Upper lobe of left lung (tissue), 6 donors: ENCODE data around the gene GABRR3. TPM values are rescaled to one million over a fixed set of nuclear protein-coding genes. Genes with fewer than 3 reads are reported as not detected.

ENCODE experiments used
- ATAC-seq, 2 donors: fragments of 200-7000 bp; cut with Tn5 transposase; one replicate each; pipeline ENCODE4 v1.9.1; 2022; ENCODE audit warnings: mild to moderate bottlenecking in 2 of 2, moderate library complexity in 2 of 2; ENCODE audit not compliant: low FRiP score in 2 of 2
- DNase-seq, 2 donors: peaks; one replicate each; pipeline ENCODE4 v3.0.0-alpha.2; 2019 to 2020
- H3K27ac ChIP-seq, 4 donors: fragments of 200-600 bp; sonication (generic); one replicate each; pipeline ENCODE4 v1.5.1; 2016 to 2019
- H3K27me3 ChIP-seq, 4 donors: fragments of 200-600 bp; sonication (generic); one replicate each; pipeline ENCODE4 v1.5.1; 2017 to 2019
- H3K36me3 ChIP-seq, 4 donors: fragments of 200-600 bp; sonication (generic); one replicate each; pipeline ENCODE4 v1.5.1; 2016 to 2019
- H3K4me1 ChIP-seq, 4 donors: fragments of 200-600 bp; sonication (generic); one replicate each; pipeline ENCODE4 v1.5.1; 2018 to 2019
- H3K4me3 ChIP-seq, 4 donors: fragments of 200-600 bp; sonication (generic); one replicate each; pipeline ENCODE4 v1.5.1; 2017 to 2019; ENCODE audit warnings: mild to moderate bottlenecking in 2 of 4, moderate library complexity in 1 of 4
- H3K9me3 ChIP-seq, 4 donors: fragments of 200-600 bp; sonication (generic); one replicate each; pipeline ENCODE4 v1.5.1; 2018 to 2019
- EP300 ChIP-seq, 4 donors: sonication (generic); formaldehyde crosslinking; IDR thresholded peaks; one replicate each; pipeline ENCODE4 v1.5.1; 2017; ENCODE audit warnings: antibody characterized with exemption in 4 of 4, control low read depth in 2 of 4
- POLR2A ChIP-seq, 4 donors: fragments of 450-650 bp; IDR thresholded peaks; one replicate each; pipeline ENCODE4 v1.5.1; 2016 to 2017; ENCODE audit warnings: antibody characterized with exemption in 4 of 4, mild to moderate bottlenecking in 2 of 4
- POLR2AphosphoS5 ChIP-seq, 2 donors: sonication (generic); formaldehyde crosslinking; IDR thresholded peaks; one replicate each; pipeline ENCODE4 v1.5.1; 2017; ENCODE audit warnings: antibody characterized with exemption in 2 of 2
- WGBS, 2 donors: methylation state at CpG; one replicate each; pipeline ENCODE4 v1.1.5; 2017 to 2018; 5-methylcytosine and 5-hydroxymethylcytosine counted together
- total RNA-seq, 6 donors: library from RNA; depleted of rRNA in 4 of 6; stranded (reverse); fragments of >200 nt in 4 of 6; gene quantifications; one replicate each; pipeline versions ENCODE4 v1.1.0 to v1.2.1, GENCODE V29; 2016 to 2021
- TF ChIP-seq, protein P1 (sequence below), 6 experiments: fragments of 450-650 bp in 4 of 6; fragments of 200-600 bp in 2 of 6; sonication (generic) in 2 of 6; IDR thresholded peaks; one replicate each; pipeline ENCODE4 v1.5.1; 2016 to 2019; ENCODE audit warnings: antibody characterized with exemption in 6 of 6
- donor health status: DM: no; HTN: no; CAD: no; lungs with moderate emphysema.
- donor health status: DM: no; HTN: yes; CAD: no; lungs with severe emphysema.

Gene GABRR3
- total RNA-seq, 6 donors from 2014 or later, result not detected

DNA sequence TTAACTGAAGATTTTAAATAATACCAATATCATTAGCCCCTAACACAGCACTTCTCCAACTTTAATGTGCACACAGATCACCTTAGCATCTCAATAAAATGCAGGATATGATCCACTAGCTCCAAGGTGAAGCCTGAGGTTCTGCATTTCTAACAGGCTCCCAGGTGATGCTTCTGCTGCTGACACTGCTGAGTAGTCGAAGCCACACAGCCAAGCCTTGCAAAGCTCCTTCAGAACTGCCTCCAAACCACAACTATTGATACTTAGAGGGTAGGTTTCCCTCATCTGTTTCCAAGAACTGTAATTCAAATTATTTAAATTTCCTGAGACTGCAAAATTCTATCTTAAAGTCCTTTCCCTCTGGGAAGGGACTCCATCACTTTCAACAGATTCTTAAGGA, 66.7 kb downstream of the GABRR3 start:
- H3K36me3 ChIP-seq, result peaks cover 0 to 11% (median 0%) of the 10 kb centered on the region in 4 donors
- H3K4me1 ChIP-seq, result peaks cover 8 to 28% (median 20%) of the 10 kb centered on the region in 4 donors
- no peak for DNase-seq
- no peaks in the 10 kb centered on the region for H3K9me3 ChIP-seq
- no peak overlapping the region for H3K27ac ChIP-seq
- WGBS, 2 donors, result 81 to 92% methylated on average over 1 of the region's 1 CpG
- no peaks in the 10 kb centered on the region for H3K27me3 ChIP-seq
- TF ChIP-seq EP300 (IDR thresholded peaks at IDR 0.05), result no peak
- TF ChIP-seq, protein P1, sequence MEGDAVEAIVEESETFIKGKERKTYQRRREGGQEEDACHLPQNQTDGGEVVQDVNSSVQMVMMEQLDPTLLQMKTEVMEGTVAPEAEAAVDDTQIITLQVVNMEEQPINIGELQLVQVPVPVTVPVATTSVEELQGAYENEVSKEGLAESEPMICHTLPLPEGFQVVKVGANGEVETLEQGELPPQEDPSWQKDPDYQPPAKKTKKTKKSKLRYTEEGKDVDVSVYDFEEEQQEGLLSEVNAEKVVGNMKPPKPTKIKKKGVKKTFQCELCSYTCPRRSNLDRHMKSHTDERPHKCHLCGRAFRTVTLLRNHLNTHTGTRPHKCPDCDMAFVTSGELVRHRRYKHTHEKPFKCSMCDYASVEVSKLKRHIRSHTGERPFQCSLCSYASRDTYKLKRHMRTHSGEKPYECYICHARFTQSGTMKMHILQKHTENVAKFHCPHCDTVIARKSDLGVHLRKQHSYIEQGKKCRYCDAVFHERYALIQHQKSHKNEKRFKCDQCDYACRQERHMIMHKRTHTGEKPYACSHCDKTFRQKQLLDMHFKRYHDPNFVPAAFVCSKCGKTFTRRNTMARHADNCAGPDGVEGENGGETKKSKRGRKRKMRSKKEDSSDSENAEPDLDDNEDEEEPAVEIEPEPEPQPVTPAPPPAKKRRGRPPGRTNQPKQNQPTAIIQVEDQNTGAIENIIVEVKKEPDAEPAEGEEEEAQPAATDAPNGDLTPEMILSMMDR (IDR thresholded peaks at IDR 0.05), result no peak
- no peak overlapping the region for H3K4me3 ChIP-seq
- no peak for ATAC-seq

DNA sequence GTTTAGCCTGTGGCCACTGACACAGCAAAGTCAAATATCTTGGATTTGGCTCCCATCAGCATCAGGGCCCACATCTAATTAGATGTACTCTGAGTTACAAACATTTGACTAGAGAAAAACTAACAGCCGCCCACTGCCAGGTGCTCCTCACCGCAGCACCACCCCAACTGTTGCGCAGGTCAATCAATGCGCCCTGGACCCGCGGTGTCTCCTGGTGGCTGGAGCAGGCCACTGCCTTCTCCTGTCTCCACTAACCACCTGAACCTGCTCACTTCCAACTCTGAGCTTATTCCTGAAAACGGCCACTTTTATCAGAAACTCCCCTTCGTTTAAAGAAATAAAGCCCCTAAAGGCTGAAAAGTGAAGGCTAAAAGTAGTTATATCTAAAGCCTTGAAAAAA, 67.1 kb downstream of the GABRR3 start:
- no peak for TF ChIP-seq POLR2A (IDR thresholded peaks at IDR 0.05)
- TF ChIP-seq POLR2AphosphoS5 (IDR thresholded peaks at IDR 0.05), result no peak
- no peak for TF ChIP-seq EP300 (IDR thresholded peaks at IDR 0.05)
- TF ChIP-seq, protein P1 (IDR thresholded peaks at IDR 0.05), result no peak
- H3K4me3 ChIP-seq, result no peak overlapping the region
- no peak for ATAC-seq
- no peaks in the 10 kb centered on the region for H3K27me3 ChIP-seq
- peaks cover 8 to 26% (median 19%) of the 10 kb centered on the region in 4 donors for H3K4me1 ChIP-seq
- DNase-seq, result peak in 1 of 2 donors; percentile 39
- no peaks in the 10 kb centered on the region for H3K9me3 ChIP-seq
- peaks cover 0 to 11% (median 0%) of the 10 kb centered on the region in 4 donors for H3K36me3 ChIP-seq
- WGBS, 2 donors, result 90 to 96% methylated on average over 8 of the region's 8 CpGs
- H3K27ac ChIP-seq, result no peak overlapping the region

DNA sequence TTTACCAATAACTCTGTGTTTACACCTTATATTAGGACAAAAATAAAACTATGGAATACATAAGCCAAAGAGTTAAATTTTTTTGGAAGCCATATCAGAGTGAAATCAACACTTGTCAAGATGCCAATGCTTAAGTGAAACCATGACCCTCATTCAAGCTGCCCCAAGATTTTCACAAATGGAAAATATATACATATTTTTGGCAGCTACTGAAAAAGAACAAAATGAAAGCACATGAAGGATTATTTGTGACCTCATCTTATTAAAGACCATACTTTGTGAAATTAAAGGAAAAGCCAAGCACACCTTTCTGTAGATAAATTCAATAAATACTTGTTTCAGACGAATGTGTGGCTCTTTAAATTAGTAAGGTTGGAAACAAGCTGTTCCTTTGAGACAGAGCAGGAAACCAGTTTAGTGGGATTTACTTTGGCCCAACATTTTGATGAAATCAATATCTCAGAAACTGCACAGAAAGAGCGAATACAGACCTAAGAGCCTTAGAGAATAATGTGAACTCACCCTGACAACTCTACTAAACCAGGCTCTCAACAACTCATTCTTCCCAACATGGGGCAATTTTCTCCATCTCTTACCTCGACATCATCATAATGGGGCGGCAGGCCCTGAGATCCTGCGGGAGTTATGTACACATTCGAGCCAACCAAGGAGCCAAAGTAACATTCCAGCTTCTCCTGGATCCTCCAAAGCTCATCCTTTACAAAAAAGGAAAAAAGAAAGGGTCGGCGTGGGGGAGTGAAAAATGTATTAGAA, 73.9 kb downstream of the GABRR3 start:
- peaks cover 0 to 26% (median 1%) of the 10 kb centered on the region in 4 donors for H3K36me3 ChIP-seq
- peaks cover 3 to 9% (median 6%) of the 10 kb centered on the region in 4 donors for H3K4me1 ChIP-seq
- H3K4me3 ChIP-seq, result no peak overlapping the region
- 87 to 93% methylated on average over 8 of the region's 8 CpGs for WGBS, 2 donors
- ATAC-seq (no peak), DNase-seq (no peak)
- TF ChIP-seq EP300 (IDR thresholded peaks at IDR 0.05) (no peak), POLR2AphosphoS5 (IDR thresholded peaks at IDR 0.05) (no peak), POLR2A (IDR thresholded peaks at IDR 0.05) (no peak)
- TF ChIP-seq, protein P1 (IDR thresholded peaks at IDR 0.05), result no peak
- no peaks in the 10 kb centered on the region for H3K9me3 ChIP-seq
- H3K27ac ChIP-seq, result no peak overlapping the region
- no peaks in the 10 kb centered on the region for H3K27me3 ChIP-seq

DNA sequence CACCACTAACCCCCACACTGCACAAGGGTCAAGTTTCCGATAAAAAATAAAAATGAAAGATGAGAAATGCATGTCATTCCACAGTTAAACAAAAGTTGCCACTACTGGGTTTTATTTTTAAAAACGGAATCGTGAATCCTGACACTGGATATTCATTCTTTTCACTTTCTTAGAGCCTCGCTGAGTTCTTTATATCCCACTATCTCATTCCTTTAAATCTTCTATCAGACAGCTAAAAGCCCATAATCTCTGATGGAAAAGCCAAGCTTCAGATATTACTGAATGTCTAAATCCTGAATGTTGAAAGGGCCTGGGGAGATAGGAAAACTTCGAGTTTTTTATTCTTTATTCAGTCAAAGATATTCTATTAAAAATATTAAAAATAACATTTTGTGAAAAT, 74.6 kb downstream of the GABRR3 start:
- no peak overlapping the region for H3K27ac ChIP-seq
- DNase-seq (no peak), ATAC-seq (no peak)
- H3K4me1 ChIP-seq, result peaks cover 2 to 10% (median 4%) of the 10 kb centered on the region in 4 donors
- H3K4me3 ChIP-seq, result no peak overlapping the region
- WGBS, 2 donors, result 83 to 85% methylated on average over 5 of the region's 5 CpGs
- no peaks in the 10 kb centered on the region for H3K9me3 ChIP-seq
- peaks cover 0 to 23% (median 1%) of the 10 kb centered on the region in 4 donors for H3K36me3 ChIP-seq
- TF ChIP-seq EP300 (IDR thresholded peaks at IDR 0.05) (no peak), POLR2AphosphoS5 (IDR thresholded peaks at IDR 0.05) (no peak), POLR2A (IDR thresholded peaks at IDR 0.05) (no peak)
- TF ChIP-seq, protein P1 (IDR thresholded peaks at IDR 0.05), result no peak
- H3K27me3 ChIP-seq, result no peaks in the 10 kb centered on the region

DNA sequence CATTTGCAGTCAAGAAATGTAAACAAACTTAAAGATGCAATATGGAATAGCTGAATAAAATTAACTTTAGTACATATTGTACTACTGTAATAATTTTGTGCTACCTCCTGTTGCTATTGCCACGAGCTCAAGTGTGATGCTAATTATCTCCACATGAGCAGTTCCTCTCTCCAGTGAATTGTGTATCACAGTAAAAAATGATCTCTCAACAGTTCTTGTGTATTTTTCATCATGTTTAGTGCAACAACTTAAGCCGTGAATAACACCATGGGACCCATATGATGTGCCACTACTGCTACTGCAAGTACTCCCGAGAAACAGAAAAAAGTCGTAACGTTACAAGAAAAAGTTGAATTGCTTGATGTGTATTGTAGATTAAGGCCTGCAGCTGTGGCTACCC, 75.2 kb downstream of the GABRR3 start:
- TF ChIP-seq POLR2AphosphoS5 (IDR thresholded peaks at IDR 0.05), result no peak
- no peak for TF ChIP-seq POLR2A (IDR thresholded peaks at IDR 0.05)
- TF ChIP-seq EP300 (IDR thresholded peaks at IDR 0.05), result no peak
- TF ChIP-seq, protein P1 (IDR thresholded peaks at IDR 0.05), result no peak
- no peak for ATAC-seq
- no peak for DNase-seq
- 97% methylated on average over 5 of the region's 5 CpGs for WGBS, 2 donors
- H3K27me3 ChIP-seq, result no peaks in the 10 kb centered on the region
- no peaks in the 10 kb centered on the region for H3K9me3 ChIP-seq
- peaks cover 0 to 25% (median 1%) of the 10 kb centered on the region in 4 donors for H3K36me3 ChIP-seq
- no peak overlapping the region for H3K4me3 ChIP-seq
- no peak overlapping the region for H3K27ac ChIP-seq
- H3K4me1 ChIP-seq, result peaks cover 0 to 10% (median 2%) of the 10 kb centered on the region in 4 donors
